ENCODE data around the gene NAA60.

NAA60 gene

GRCh38 chr16:3482659-3483241, 39.3 kb downstream of the NAA60 start:
- H3K23ac ChIP-seq (ENCODE audit: low read length), result no peak overlapping the region
- no peak overlapping the region for H3K18ac ChIP-seq (ENCODE audit: low read length)
- no peak overlapping the region for H2AK5ac ChIP-seq (ENCODE audit: low read length)
- H3K9ac ChIP-seq (ENCODE audit: low read length), result no peak overlapping the region
- H3K27ac ChIP-seq (ENCODE audit: low read depth, low read length), result no peak overlapping the region
- H4K8ac ChIP-seq (ENCODE audit: low read depth, low read length), result no peak overlapping the region
- H4K5ac ChIP-seq (ENCODE audit: low read length), result no peak overlapping the region
- no peak overlapping the region for H3K4ac ChIP-seq (ENCODE audit: low read depth, low read length)
- H2BK15ac ChIP-seq (replicated peaks; ENCODE audit: low read depth), result no peak overlapping the region
- no peaks in the 10 kb centered on the region for H3K27me3 ChIP-seq (ENCODE audit: insufficient read depth, low read length, poor library complexity)
- H3K4me3 ChIP-seq (ENCODE audit: low read length), result no peak overlapping the region
- peaks cover 1% of the 10 kb centered on the region for H3K79me2 ChIP-seq (ENCODE audit: control insufficient read depth, insufficient read depth, low read length)
- no CpG with 5 or more reads among the region's 18 CpGs for WGBS (ENCODE audit: extremely low coverage, insufficient coverage, low lambda C conversion rate)
- H3K79me1 ChIP-seq (ENCODE audit: low read length), result peaks cover 8% of the 10 kb centered on the region
- peaks cover 12% of the 10 kb centered on the region for H3K36me3 ChIP-seq (ENCODE audit: control insufficient read depth, insufficient read depth, low read length)
- no peak for DNase-seq
- peaks cover 5% of the 10 kb centered on the region for H3K4me1 ChIP-seq (ENCODE audit: control insufficient read depth, low read depth, low read length)
- H3K56ac ChIP-seq (ENCODE audit: low read length), result no peak overlapping the region
- no peak overlapping the region for H2BK5ac ChIP-seq (ENCODE audit: low read length)
- no peak overlapping the region for H2BK120ac ChIP-seq (ENCODE audit: low read depth, low read length)
- no peak overlapping the region for H3K4me2 ChIP-seq (ENCODE audit: low read length)

- H3K18ac ChIP-seq (ENCODE audit: low read length), result no peak overlapping the region
- no peak for DNase-seq
- no peaks in the 10 kb centered on the region for H3K27me3 ChIP-seq (ENCODE audit: insufficient read depth, low read length, poor library complexity)
- no peak overlapping the region for H2AK5ac ChIP-seq (ENCODE audit: low read length)
- H3K27ac ChIP-seq (ENCODE audit: low read depth, low read length), result no peak overlapping the region
- no peak overlapping the region for H2BK120ac ChIP-seq (ENCODE audit: low read depth, low read length)
- no peak overlapping the region for H3K9ac ChIP-seq (ENCODE audit: low read length)
- H3K4me2 ChIP-seq (ENCODE audit: low read length), result no peak overlapping the region
- peaks cover 2% of the 10 kb centered on the region for H3K79me1 ChIP-seq (ENCODE audit: low read length)
- peaks cover 5% of the 10 kb centered on the region for H3K4me1 ChIP-seq (ENCODE audit: control insufficient read depth, low read depth, low read length)
- H2BK5ac ChIP-seq (ENCODE audit: low read length), result no peak overlapping the region
- WGBS (ENCODE audit: extremely low coverage, insufficient coverage, low lambda C conversion rate), result no CpG with 5 or more reads among the region's 30 CpGs
- no peak overlapping the region for H3K4me3 ChIP-seq (ENCODE audit: low read length)
- H3K56ac ChIP-seq (ENCODE audit: low read length), result no peak overlapping the region
- no peaks in the 10 kb centered on the region for H3K79me2 ChIP-seq (ENCODE audit: control insufficient read depth, insufficient read depth, low read length)
- H2BK15ac ChIP-seq (replicated peaks; ENCODE audit: low read depth), result no peak overlapping the region
- peaks cover 7% of the 10 kb centered on the region for H3K36me3 ChIP-seq (ENCODE audit: control insufficient read depth, insufficient read depth, low read length)
- no peak overlapping the region for H3K23ac ChIP-seq (ENCODE audit: low read length)
- H4K8ac ChIP-seq (ENCODE audit: low read depth, low read length), result no peak overlapping the region
- no peak overlapping the region for H4K5ac ChIP-seq (ENCODE audit: low read length)
- no peak overlapping the region for H3K4ac ChIP-seq (ENCODE audit: low read depth, low read length)
These were observed 41.0 kb downstream of the NAA60 start for GRCh38 chr16:3484318-3485096.

- H4K8ac ChIP-seq (ENCODE audit: low read depth, low read length), result no peak overlapping the region
- H3K27ac ChIP-seq (ENCODE audit: low read depth, low read length), result no peak overlapping the region
- no peaks in the 10 kb centered on the region for H3K79me2 ChIP-seq (ENCODE audit: control insufficient read depth, insufficient read depth, low read length)
- peaks cover 5% of the 10 kb centered on the region for H3K4me1 ChIP-seq (ENCODE audit: control insufficient read depth, low read depth, low read length)
- no peak overlapping the region for H2BK120ac ChIP-seq (ENCODE audit: low read depth, low read length)
- H2BK15ac ChIP-seq (replicated peaks; ENCODE audit: low read depth), result no peak overlapping the region
- H3K18ac ChIP-seq (ENCODE audit: low read length), result no peak overlapping the region
- DNase-seq, result no peak
- H4K5ac ChIP-seq (ENCODE audit: low read length), result no peak overlapping the region
- no peaks in the 10 kb centered on the region for H3K27me3 ChIP-seq (ENCODE audit: insufficient read depth, low read length, poor library complexity)
- H3K4me3 ChIP-seq (ENCODE audit: low read length), result no peak overlapping the region
- WGBS (ENCODE audit: extremely low coverage, insufficient coverage, low lambda C conversion rate), result no CpG with 5 or more reads among the region's 15 CpGs
- no peak overlapping the region for H3K23ac ChIP-seq (ENCODE audit: low read length)
- H3K9ac ChIP-seq (ENCODE audit: low read length), result no peak overlapping the region
- no peaks in the 10 kb centered on the region for H3K79me1 ChIP-seq (ENCODE audit: low read length)
- no peak overlapping the region for H3K56ac ChIP-seq (ENCODE audit: low read length)
- H2BK5ac ChIP-seq (ENCODE audit: low read length), result no peak overlapping the region
- no peak overlapping the region for H2AK5ac ChIP-seq (ENCODE audit: low read length)
- H3K4me2 ChIP-seq (ENCODE audit: low read length), result no peak overlapping the region
- H3K4ac ChIP-seq (ENCODE audit: low read depth, low read length), result no peak overlapping the region
- H3K36me3 ChIP-seq (ENCODE audit: control insufficient read depth, insufficient read depth, low read length), result peaks cover 5% of the 10 kb centered on the region
These were observed 41.7 kb downstream of the NAA60 start for GRCh38 chr16:3485097-3485745.

- H3K4me2 ChIP-seq (ENCODE audit: low read length), result no peak overlapping the region
- H2BK5ac ChIP-seq (ENCODE audit: low read length), result no peak overlapping the region
- H3K18ac ChIP-seq (ENCODE audit: low read length), result no peak overlapping the region
- no peak overlapping the region for H4K5ac ChIP-seq (ENCODE audit: low read length)
- no peak overlapping the region for H3K4me3 ChIP-seq (ENCODE audit: low read length)
- no peak overlapping the region for H4K8ac ChIP-seq (ENCODE audit: low read depth, low read length)
- peaks cover 5% of the 10 kb centered on the region for H3K36me3 ChIP-seq (ENCODE audit: control insufficient read depth, insufficient read depth, low read length)
- no peak overlapping the region for H3K4ac ChIP-seq (ENCODE audit: low read depth, low read length)
- H3K79me2 ChIP-seq (ENCODE audit: control insufficient read depth, insufficient read depth, low read length), result no peaks in the 10 kb centered on the region
- peaks cover 3% of the 10 kb centered on the region for H3K4me1 ChIP-seq (ENCODE audit: control insufficient read depth, low read depth, low read length)
- no peak overlapping the region for H2AK5ac ChIP-seq (ENCODE audit: low read length)
- no peak overlapping the region for H3K56ac ChIP-seq (ENCODE audit: low read length)
- WGBS (ENCODE audit: extremely low coverage, insufficient coverage, low lambda C conversion rate), result no CpG with 5 or more reads among the region's 20 CpGs
- no peak overlapping the region for H2BK120ac ChIP-seq (ENCODE audit: low read depth, low read length)
- no peaks in the 10 kb centered on the region for H3K79me1 ChIP-seq (ENCODE audit: low read length)
- no peak overlapping the region for H3K9ac ChIP-seq (ENCODE audit: low read length)
- H3K23ac ChIP-seq (ENCODE audit: low read length), result no peak overlapping the region
- no peaks in the 10 kb centered on the region for H3K27me3 ChIP-seq (ENCODE audit: insufficient read depth, low read length, poor library complexity)
- H2BK15ac ChIP-seq (replicated peaks; ENCODE audit: low read depth), result no peak overlapping the region
- DNase-seq, result peak; percentile 57
- no peak overlapping the region for H3K27ac ChIP-seq (ENCODE audit: low read depth, low read length)
These were observed 42.5 kb downstream of the NAA60 start for GRCh38 chr16:3485821-3486505.

- no peak for DNase-seq
- Histone ChIP-seq H2BK5ac (ENCODE audit: low read length) (no peak overlapping the region), H3K27ac (ENCODE audit: low read depth, low read length) (no peak overlapping the region), H3K27me3 (ENCODE audit: insufficient read depth, low read length, poor library complexity) (no peaks in the 10 kb centered on the region), H3K4me2 (ENCODE audit: low read length) (no peak overlapping the region), H3K4me1 (ENCODE audit: control insufficient read depth, low read depth, low read length) (no peaks in the 10 kb centered on the region), H3K79me1 (ENCODE audit: low read length) (no peaks in the 10 kb centered on the region), H3K4me3 (ENCODE audit: low read length) (no peak overlapping the region), H3K79me2 (ENCODE audit: control insufficient read depth, insufficient read depth, low read length) (no peaks in the 10 kb centered on the region), H2BK120ac (ENCODE audit: low read depth, low read length) (no peak overlapping the region), H4K5ac (ENCODE audit: low read length) (no peak overlapping the region), H2BK15ac (replicated peaks; ENCODE audit: low read depth) (no peak overlapping the region), H3K4ac (ENCODE audit: low read depth, low read length) (no peak overlapping the region), H3K56ac (ENCODE audit: low read length) (no peak overlapping the region), H3K36me3 (ENCODE audit: control insufficient read depth, insufficient read depth, low read length) (peaks cover 5% of the 10 kb centered on the region), H3K23ac (ENCODE audit: low read length) (no peak overlapping the region), H3K9ac (ENCODE audit: low read length) (no peak overlapping the region), H4K8ac (ENCODE audit: low read depth, low read length) (no peak overlapping the region), H3K18ac (ENCODE audit: low read length) (no peak overlapping the region), H2AK5ac (ENCODE audit: low read length) (no peak overlapping the region)
- no CpG with 5 or more reads among the region's 24 CpGs for WGBS (ENCODE audit: extremely low coverage, insufficient coverage, low lambda C conversion rate)
These were observed 43.2 kb downstream of the NAA60 start for GRCh38 chr16:3486506-3487215.
